LHCN-M2 (cell line): ENCODE data around the gene HINT1. TPM values are rescaled to one million over a fixed set of nuclear protein-coding genes. Genes with fewer than 3 reads are reported as not detected.
"Not testable (repeated sequence)": the region's sequence is repeated elsewhere in the genome, so short reads cannot be mapped to it uniquely, and the experiment has no call there.

Experiments used
- DNase-seq: peaks from one replicate; pipeline ENCODE4 v3.0.0-alpha.2; 2012; ENCODE audit warnings: low read depth
- total RNA-seq: library from RNA; depleted of rRNA; stranded (reverse); fragments of >200 nt; gene quantifications from 2 replicates; pipeline ENCODE4 v1.2.3, GENCODE V29; 2014

The HINT1 gene
- total RNA-seq, 1 experiment from 2014 or later, result 198 TPM

DNA sequence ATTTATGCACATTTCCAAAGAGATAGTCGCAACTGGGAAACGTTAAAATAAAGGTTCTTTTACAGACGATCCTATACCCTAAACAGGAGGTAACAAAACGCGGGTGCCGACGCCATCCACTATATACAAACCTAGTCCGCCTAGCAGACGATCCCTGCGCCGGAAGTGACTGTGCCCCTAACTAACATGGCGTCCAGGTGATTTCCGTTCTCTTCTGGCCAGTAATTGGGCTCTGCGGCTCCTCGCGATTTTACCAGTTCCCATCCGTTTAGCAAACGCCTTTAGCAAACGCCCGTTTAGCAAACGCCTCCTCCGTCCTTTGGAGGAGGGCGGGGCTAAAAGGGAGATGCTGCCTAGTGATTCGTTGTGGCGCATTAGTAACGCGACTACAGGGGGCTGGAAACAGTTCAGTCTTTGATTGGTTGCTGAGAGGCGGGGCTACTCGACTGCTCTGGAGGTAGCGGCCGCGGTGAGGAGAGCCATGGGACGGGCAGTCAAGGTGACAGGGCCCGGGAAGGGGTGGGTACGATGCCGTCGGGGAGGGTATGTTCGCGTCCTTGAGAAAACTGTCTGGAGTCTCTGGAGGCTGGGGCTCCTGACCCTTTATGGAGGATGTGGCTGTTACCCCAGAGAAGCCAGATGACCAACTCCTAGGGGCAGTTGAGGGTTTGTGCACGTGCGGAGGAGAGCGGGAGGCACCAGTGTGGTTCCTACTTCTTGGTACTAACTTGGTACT is 5.7 kb upstream of the HINT1 start, which contains the start of gene LYRM7:
LYRM7 (plus strand) TSS at position 405 of the 736 bp plus-strand sequence; CDS start at position 482, 77 bp downstream.
- DNase-seq, result peak; percentile 99

DNA sequence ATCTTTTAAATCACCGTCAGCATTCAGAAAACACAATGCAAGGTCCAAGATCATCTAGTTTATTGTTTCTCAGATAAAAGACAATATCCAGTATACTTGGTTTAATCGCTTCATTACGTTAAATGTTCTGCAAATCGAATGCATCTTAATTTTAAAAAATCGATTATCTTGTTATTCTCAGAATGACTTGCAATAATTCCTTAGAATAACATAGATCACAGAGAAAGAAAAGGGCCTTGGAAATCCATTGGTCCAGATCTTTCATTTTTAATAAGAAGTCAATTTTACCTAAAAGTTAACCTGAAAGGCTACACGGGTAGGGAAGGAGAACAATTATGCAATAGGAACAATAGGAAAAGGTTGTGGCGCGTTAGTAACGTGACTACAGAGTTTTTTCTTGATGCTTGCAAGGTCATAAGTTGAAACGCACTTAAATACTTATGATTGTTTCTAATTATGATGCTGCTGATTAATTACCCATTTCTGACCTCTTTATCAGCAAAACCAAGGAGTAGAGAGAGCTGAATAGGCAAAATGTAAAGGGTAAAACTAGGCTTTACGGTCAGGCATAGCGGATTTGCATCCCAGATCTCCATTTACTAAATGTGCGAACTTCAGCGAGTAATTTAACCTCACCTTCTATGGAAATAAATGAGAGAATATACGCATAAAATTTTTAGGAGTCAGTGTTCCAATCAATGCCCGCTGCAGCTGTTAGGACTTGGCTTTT is 4.9 kb upstream of the HINT1 start:
- DNase-seq, result no peak

DNA sequence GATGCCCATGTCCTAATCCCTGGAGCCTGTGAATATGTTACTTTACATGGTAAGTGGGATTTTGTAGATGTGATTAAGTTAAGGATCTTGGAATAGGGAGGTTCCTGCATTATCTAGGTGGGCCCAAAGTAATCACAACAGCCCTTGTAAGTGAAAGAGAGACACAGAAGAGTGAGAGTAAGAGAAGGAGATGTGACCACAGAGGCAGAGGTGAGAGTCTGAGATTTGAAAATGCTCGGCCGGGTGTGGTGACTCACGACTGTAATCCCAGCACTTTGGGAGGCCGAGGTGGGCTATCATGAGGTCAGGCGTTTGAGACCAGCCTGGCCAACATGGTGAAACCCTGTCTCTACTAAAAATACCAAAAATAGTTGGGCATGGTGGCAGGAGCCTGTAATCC is 2.6 kb upstream of the HINT1 start:
- no peak for DNase-seq

DNA sequence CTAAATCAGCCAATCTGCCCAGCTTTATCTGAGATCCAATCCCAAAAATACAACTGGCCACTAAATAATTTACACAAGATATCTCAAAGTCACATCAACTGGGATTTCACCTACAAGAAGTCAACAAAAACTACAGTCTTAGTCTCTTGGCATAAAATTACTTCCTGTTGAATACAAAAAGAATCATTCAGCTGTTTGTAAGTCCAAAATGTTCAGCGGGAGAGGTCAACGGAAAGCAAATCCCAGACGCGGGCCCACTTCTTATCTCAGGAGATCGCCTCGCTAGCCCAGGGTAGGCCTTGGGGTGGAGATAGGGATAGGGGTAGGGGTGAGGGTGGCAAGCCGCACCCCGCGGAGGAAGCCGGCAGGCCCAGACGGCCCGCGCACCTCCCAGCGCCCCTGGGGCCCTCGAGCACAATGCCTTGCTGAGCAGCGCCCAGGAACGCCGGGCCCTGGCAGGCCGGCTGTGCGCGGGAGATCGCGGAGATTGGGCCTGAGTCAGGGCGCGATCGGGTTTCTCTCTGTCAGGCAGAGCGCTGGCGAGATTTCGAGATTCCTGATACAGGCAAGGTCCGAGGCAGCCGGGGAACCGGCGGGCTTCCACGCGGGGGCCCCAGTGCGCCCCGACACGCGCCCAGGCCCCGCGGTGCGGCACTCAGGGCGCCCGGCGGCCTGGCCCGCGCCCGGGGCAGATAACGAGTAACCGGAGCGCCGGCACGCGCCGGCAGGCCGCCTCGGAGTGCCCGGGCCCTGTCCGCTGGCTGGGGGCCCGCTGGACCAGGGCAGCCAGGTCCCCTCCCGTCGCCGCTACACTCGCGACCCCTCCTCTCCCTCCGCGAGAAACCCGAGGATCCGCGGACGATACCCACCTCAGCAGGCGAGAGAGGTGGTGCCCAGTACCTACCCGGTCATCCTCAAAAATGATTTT is 601 bp downstream of the HINT1 start:
- peak; percentile 81 for DNase-seq

DNA sequence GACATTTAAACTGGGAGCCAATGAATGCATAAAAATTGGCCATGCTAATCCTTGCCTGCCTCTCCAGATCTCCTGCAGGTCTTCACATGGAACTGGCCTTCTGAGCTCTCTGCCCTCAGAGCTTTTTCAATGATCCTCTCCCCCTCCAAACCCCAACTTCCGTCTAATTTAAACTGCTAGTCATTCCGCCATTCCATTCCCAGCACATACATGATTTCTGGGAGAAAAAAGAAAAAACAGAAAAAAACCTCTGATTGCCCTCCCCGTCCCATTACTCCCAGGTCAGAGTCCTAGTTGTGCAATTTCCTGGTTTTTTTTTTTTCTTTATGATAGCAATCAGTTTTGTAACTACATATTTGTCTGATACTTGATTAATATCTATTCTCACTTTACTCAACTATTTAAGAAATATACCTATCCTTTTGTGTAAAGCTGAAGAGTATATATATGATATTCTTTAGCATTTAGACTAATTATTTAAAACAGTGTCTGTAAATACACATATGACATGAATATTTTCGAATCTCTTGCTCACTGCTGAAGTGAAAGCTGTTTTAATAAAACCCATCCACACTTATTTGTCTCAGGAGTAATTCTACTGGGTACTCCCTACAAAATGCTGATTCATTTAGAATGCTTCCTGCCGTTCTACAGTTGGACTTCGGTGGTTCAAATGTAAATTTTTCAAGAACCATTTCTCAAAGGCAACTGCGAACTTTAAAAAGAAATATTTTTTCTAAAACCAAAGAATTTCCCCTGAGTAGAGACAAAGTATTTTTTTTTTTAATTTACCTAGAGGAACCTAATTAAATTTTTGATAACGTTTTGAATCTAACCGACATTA is 1.6 kb downstream of the HINT1 start:
- DNase-seq, result peak; percentile 39

DNA sequence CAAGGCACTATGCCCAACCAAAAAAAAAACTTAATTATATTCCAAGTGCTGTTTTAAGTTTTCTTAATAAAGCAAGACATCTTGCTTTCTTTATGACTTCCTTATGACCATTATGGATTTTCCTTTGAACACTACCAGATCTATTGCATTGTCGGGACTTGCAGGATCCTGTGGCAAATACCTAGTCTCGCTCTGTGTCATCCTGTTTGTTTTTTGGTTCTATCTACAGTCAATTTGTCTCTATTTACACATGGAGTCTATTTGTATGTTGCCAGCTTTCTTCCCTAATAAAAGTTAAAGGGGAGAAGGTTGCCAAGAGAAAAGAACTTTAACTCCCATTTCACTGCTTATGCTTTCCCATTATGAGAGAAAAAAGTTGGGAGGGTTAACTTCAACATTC is 4.9 kb downstream of the HINT1 start:
- DNase-seq, result no peak

DNA sequence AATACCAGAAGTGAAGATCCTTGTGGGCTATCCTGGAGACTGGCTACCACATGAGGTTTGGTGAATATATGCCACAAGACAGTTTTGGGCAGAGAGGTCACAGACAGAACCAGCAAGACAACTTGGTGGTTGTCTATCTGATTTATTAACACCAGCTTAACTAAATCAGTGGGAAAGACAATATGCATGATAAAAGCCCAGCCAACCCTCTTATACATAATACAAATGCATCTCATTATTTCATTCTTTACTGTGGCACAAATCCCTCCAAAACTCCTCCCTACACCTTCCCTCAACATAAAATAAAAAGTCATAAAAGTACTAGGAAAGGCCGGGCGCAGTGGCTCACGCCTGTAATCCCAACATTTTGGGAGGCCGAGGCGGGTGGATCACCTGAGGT is 8.1 kb downstream of the HINT1 start:
- DNase-seq, result no peak

DNA sequence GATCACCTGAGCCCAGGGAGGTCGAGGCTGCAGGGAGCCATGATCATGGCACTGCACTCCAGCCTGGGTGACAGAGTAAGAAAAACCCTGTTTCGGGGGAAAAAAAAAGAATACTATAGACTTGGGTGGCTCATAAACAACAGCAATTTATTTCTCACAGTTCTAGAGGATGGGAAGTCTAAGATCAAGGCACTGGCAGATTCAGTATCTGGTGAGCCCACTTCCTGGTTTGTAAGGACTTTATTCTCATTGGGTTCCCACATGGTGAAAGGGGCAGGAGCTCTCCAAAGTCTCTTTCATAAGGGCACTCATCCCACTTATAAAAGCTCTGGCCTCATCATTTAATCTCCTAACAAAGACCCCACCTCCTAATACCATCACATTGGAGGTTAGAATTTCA is 8.7 kb downstream of the HINT1 start:
- DNase-seq, result no peak

DNA sequence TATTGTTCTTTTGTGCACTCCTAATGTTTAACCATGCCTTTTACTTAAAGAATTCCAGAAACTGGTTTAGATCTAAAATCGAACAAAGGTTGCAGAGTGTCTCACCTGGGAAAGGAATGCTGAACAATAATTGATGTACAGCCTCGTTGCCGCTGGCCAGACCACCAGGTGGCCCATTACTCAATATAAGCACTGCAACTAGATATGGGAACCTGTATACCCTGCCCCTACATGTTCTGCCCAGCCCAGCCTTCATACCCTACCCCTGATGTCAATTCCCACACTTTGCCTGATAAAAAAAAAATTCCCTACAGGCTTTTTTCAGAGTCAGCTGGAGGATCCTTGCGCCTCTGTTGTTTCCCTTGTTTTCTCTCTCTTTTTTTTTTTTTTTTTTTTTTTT is 13.8 kb downstream of the HINT1 start:
- no peak for DNase-seq

DNA sequence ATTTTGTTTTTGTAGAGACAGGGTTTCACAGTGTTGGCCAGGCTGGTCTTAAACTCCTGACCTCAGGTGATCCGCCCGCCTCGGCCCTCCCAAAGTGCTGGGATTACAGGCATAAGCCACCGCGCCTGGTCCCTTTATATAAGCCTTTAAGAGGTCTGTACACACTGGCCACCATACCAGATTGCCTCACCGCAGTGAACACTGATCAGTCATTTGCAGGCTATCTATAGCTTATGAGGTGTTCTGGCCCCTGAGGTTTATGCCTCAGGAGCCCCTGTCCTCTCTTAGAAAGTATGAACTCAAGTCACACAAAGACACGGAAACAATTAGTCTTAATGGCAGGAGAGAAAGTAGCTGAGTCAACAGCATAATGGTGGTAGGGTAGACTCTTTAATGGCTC is 14.6 kb downstream of the HINT1 start:
- DNase-seq, result no peak

DNA sequence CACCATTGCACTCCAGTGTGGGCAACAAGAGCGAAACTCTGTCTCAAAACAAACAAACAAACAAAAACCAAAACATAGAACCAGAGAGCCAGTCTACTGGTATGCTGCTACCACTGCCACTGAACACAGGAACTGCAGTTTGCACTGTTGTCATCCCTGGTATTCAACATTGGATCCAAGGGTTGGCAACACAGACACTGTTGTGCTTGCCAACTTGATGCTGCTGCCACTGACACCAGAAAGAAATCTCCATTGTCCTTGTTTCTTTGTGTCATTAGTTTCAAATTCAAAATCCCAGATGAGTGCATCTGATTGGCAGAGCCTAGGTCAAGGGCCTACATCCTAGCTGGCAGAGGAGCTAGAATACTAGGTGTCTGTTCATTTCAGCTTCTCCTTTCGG is 16.2 kb downstream of the HINT1 start:
- DNase-seq, result no peak

DNA sequence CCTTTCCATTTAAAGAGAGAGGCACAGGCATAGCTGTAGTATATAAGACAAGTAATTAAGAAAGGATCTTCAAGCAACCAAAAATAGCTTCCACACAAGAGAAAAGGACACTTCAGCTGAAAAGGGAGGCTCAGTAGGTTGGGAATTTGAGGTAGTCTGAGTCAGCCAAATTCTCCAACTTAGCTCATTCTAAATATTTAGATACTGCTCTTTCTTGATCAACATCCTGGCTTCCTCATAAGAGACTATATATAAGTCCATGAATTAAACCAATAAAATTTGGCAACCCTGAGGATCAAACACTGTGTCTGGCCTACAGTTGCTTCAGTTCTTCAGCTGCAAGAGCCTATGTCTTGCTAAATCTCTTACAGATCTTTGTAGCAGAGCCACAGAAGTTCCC is 17.8 kb downstream of the HINT1 start:
- DNase-seq, result no peak

DNA sequence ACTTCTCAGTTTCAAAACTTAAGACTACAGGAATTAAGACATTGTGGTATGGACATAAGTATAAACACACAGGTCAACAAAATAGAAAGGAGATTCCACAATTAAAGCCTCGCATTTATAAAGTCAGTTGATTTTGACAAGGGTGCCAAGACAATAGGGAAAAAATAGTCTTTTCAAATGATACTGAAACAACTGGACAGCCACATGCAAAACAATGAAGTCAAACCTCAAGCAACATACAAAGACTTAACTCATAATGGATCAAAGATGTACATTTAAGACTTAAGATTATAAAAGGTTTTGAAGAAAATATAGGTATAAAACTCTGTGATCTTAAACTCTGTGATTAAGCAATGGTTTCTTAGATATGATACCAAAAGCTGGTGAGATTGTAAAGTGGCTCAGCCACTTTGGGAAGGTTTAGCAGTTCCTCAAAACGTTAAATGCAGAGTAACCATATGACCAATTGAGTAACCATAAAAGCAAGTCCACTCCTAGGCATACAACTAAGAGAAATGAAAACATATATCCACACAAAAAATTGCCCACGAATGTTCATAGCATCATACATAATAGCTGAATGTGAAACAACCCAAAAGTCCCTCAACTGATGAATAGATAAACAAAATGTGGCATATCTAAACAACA is 22.0 kb downstream of the HINT1 start:
- no peak for DNase-seq

DNA sequence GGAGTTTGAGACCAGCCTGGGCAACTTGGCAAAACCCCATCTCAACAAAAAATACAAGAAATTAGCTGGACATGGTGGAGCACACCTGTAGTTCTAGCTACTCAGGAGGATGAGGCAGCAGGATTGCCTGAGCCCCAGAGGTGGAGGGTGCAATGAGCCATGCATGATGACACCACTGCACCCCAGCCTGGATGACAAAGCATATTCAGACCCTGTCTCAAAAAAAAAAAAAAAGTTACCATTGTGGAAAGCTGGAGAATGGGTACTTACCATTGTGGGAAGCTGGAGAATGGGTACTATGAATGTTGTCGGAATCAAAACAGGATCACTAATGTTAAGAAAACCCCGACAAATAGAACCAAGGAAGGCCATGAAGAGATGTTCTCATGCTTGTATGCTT is 25.7 kb downstream of the HINT1 start:
- DNase-seq, result no peak

DNA sequence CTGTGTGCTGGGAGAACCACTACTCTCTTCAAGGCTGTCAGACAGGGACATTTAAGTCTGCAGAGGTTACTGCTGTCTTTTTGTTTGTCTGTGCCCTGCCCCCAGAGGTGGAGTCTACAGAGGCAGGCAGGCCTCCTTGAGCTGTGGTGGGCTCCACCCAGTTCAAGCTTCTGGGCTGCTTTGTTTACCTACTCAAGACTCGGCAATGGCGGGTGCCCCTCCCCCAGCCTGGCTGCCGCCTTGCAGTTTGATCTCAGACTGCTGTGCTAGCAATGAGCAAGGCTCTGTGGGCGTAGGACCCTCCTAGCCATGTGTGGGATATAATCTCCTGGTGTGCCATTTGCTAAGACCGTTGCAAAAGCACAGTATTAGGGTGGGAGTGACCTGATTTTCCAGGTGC is 26.6 kb downstream of the HINT1 start:
- not testable (repeated sequence) for DNase-seq

DNA sequence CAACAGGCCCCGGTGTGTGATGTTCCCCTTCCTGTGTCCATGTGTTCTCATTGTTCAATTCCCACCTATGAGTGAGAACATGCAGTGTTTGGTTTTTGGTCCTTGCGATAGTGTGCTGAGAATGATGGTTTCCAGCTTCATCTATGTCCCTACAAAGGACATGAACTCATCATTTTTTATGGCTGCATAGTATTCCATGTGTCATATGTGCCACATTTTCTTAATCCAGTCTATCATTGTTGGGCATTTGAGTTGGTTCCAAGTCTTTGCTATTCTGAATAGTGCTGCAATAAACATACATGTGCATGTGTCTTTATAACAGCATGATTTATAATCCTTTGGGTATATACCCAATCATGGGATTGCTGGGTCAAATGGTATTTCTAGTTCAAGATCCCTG is 32.0 kb downstream of the HINT1 start:
- DNase-seq, result not testable (repeated sequence)

DNA sequence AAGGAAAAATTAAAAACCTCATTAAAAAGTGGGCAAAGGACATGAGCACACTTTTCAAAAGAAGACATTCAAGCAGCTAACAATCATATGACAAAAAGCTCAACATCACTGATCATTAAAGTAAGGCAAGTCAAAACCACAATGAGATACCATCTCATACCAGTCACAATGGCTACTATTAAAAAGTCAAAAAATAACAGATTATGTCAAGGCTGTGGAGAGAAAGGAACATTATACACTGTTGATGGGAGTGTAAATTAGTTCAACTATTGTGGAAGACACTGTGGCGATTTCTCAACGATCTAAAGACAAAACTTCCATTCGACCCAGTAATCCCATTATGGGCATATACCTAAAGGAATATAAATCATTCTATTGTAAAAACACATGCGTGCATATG is 35.8 kb downstream of the HINT1 start:
- DNase-seq, result no peak

DNA sequence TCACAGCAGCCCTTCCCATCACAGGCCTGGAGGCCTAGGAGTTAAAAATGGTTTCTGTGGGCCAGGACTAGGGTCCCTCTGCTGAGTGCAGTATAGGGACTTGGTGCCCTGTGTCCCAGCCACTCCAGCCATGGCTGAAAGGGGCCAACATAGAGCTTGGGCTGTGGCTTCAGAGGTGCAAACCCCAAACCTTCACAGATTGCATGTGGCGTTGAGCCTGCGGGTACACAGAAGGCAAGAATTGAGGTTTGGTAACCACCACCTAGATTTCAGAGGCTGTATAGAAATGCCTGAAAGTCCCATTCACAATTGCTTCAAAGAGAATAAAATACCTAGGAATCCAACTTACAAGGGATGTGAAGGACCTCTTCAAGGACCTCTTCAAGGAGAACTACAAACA is 37.8 kb downstream of the HINT1 start:
- not testable (repeated sequence) for DNase-seq

DNA sequence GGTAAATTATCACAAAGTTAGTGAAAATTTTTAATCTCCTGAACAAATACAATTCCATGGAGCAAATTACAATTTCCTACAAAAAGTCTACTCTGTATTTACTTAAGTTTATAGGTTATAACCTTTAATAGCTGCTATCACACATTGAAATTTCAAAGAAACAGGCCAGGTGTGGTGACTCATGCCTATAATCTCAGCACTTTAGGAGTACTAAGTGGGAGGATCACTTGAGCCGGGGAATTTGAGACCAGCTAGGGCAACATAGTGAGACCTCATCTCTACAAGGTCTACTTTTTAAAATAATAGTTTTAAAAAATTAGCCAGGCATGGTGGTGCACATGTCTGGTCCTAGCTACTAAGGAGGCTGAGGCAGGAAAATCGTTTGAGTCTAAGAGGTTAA is 50.3 kb downstream of the HINT1 start:
- DNase-seq, result no peak

DNA sequence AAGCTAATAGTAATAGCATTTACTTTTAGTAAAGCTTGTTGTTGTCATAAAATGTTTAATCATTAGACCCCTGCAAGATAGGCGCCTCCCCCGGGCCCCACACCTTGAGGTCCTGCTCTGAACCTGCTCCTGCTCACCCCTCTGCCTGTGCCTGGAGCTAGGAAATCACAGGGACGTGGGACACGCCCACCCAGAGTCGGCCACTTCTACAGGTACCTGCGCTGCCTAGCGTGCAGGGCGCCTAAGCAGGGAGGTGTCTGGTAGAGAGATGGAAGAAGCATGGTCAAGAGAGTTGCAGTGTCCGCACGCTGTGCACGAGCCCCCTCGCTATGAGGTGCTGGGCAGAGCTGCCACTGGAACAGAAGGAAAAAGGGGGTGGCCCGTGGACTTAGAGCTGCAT is 52.6 kb downstream of the HINT1 start:
- no peak for DNase-seq

DNA sequence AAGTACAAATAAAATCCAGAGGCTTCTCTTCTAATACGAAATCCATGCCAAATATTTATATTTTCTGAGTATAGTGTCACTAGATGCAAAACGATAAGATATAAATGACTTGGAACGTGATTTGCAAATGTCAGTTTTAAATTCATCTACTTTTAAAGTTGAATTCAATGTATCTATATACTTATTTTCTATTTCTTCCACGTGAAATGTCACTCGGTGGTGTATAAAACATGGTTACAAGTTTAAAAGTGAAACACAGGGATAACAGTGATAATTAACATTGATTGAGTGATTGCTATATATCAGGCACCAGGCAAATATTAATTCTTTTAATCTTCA is 54.8 kb downstream of the HINT1 start:
- no peak for DNase-seq
